ENCODE results near the gene GPR21.

Gene GPR21

GRCh38 chr9:123033352-123033751 is at the start of gene GPR21:
GPR21 (plus strand) TSS chr9:123033667; CDS start chr9:123034567, 900 bp downstream.
- DNase-seq (ENCODE audit: low read depth), result no peak

- DNase-seq (ENCODE audit: low read depth), result no peak
Observed at GRCh38 chr9:122986010-122986409, 47.5 kb upstream of the GPR21 start.

GRCh38 chr9:122988141-122988540 is 45.3 kb upstream of the GPR21 start:
- no peak for DNase-seq (ENCODE audit: low read depth)

GRCh38 chr9:122988920-122989621 is 44.4 kb upstream of the GPR21 start:
- no peak for DNase-seq (ENCODE audit: low read depth)

GRCh38 chr9:122991370-122991830 is 42.1 kb upstream of the GPR21 start:
- DNase-seq (ENCODE audit: low read depth), result peak; percentile 96

GRCh38 chr9:122996586-122996985 is 36.9 kb upstream of the GPR21 start:
- DNase-seq (ENCODE audit: low read depth), result no peak

GRCh38 chr9:122998448-122998847 is 35.0 kb upstream of the GPR21 start:
- no peak for DNase-seq (ENCODE audit: low read depth)

- DNase-seq (ENCODE audit: low read depth), result no peak
Observed at GRCh38 chr9:123000371-123001068, 32.9 kb upstream of the GPR21 start.

- DNase-seq (ENCODE audit: low read depth), result no peak
Observed at GRCh38 chr9:123002754-123003153, 30.7 kb upstream of the GPR21 start.

GRCh38 chr9:123003466-123003865 is 30.0 kb upstream of the GPR21 start:
- DNase-seq (ENCODE audit: low read depth), result no peak

- no peak for DNase-seq (ENCODE audit: low read depth)
Observed at GRCh38 chr9:123005964-123006363, 27.5 kb upstream of the GPR21 start.

GRCh38 chr9:123007269-123007668 is 26.2 kb upstream of the GPR21 start:
- no peak for DNase-seq (ENCODE audit: low read depth)

GRCh38 chr9:123008909-123009308 is 24.6 kb upstream of the GPR21 start:
- DNase-seq (ENCODE audit: low read depth), result no peak

GRCh38 chr9:123011380-123011779 is 22.1 kb upstream of the GPR21 start:
- no peak for DNase-seq (ENCODE audit: low read depth)

- no peak for DNase-seq (ENCODE audit: low read depth)
Observed at GRCh38 chr9:123011878-123012528, 21.5 kb upstream of the GPR21 start.

GRCh38 chr9:123016631-123017030 is 16.8 kb upstream of the GPR21 start:
- DNase-seq (ENCODE audit: low read depth), result no peak

GRCh38 chr9:123020796-123021195 is 12.7 kb upstream of the GPR21 start:
- DNase-seq (ENCODE audit: low read depth), result no peak

- DNase-seq (ENCODE audit: low read depth), result no peak
Observed at GRCh38 chr9:123026425-123026824, 7.0 kb upstream of the GPR21 start.

- no peak for DNase-seq (ENCODE audit: low read depth)
Observed at GRCh38 chr9:123027517-123027916, 6.0 kb upstream of the GPR21 start.

GRCh38 chr9:123028136-123028535 is 5.3 kb upstream of the GPR21 start:
- no peak for DNase-seq (ENCODE audit: low read depth)

- no peak for DNase-seq (ENCODE audit: low read depth)
Observed at GRCh38 chr9:123028973-123029372, 4.5 kb upstream of the GPR21 start.

- DNase-seq (ENCODE audit: low read depth), result no peak
Observed at GRCh38 chr9:123031963-123032362, 1.5 kb upstream of the GPR21 start.

Measured in ELR (cell line).